HG03469 (cell line): ENCODE results near the gene SUPT20H.
A peak's percentile ranks its signal among the peaks of the same experiment; 100 is the strongest.

Experiments used
- ATAC-seq: cut with Tn5 transposase; IDR thresholded peaks from one replicate; pipeline ENCODE4 v1.9.1; 2021; ENCODE audit warnings: mild to moderate bottlenecking, moderate library complexity, moderate number of reproducible peaks; ENCODE audit not compliant: unreplicated experiment

SUPT20H gene

GRCh38 chr13:37009692-37010091 lies 49.8 kb downstream of the SUPT20H start:
- no peak for ATAC-seq

- no peak for ATAC-seq
Observed at GRCh38 chr13:37001921-37002250, 57.6 kb downstream of the SUPT20H start.

- peak; percentile 60 for ATAC-seq
Observed at GRCh38 chr13:36999054-36999714, 60.3 kb downstream of the SUPT20H start, which contains the start of gene ALG5. Gene ALG5 (minus strand): TSS chr13:36999340. CDS start chr13:36999300, 40 bp downstream.

GRCh38 chr13:36998624-36999041 lies 60.9 kb downstream of the SUPT20H start:
- ATAC-seq, result no peak

- no peak for ATAC-seq
Observed at GRCh38 chr13:36997716-36998427, 61.6 kb downstream of the SUPT20H start.

- ATAC-seq, result no peak
Observed at GRCh38 chr13:36992362-36992761, 67.1 kb downstream of the SUPT20H start.

- ATAC-seq, result no peak
Observed at GRCh38 chr13:36986462-36987240, 72.8 kb downstream of the SUPT20H start.

GRCh38 chr13:36981156-36981743 lies 78.2 kb downstream of the SUPT20H start:
- ATAC-seq, result peak; percentile 73

GRCh38 chr13:36979361-36980050 lies 80.0 kb downstream of the SUPT20H start:
- ATAC-seq, result no peak

GRCh38 chr13:36975172-36975571 lies 84.3 kb downstream of the SUPT20H start:
- no peak for ATAC-seq

GRCh38 chr13:36973621-36974295 lies 85.7 kb downstream of the SUPT20H start:
- peak; percentile 89 for ATAC-seq

GRCh38 chr13:36973009-36973408 lies 86.5 kb downstream of the SUPT20H start:
- ATAC-seq, result no peak

- ATAC-seq, result no peak
Observed at GRCh38 chr13:36966404-36966803, 93.1 kb downstream of the SUPT20H start.

- ATAC-seq, result no peak
Observed at GRCh38 chr13:36965767-36966166, 93.7 kb downstream of the SUPT20H start.

- ATAC-seq, result no peak
Observed at GRCh38 chr13:36959456-36960116, 99.9 kb downstream of the SUPT20H start.
